ENCODE data around the gene CREB1.

DNA sequence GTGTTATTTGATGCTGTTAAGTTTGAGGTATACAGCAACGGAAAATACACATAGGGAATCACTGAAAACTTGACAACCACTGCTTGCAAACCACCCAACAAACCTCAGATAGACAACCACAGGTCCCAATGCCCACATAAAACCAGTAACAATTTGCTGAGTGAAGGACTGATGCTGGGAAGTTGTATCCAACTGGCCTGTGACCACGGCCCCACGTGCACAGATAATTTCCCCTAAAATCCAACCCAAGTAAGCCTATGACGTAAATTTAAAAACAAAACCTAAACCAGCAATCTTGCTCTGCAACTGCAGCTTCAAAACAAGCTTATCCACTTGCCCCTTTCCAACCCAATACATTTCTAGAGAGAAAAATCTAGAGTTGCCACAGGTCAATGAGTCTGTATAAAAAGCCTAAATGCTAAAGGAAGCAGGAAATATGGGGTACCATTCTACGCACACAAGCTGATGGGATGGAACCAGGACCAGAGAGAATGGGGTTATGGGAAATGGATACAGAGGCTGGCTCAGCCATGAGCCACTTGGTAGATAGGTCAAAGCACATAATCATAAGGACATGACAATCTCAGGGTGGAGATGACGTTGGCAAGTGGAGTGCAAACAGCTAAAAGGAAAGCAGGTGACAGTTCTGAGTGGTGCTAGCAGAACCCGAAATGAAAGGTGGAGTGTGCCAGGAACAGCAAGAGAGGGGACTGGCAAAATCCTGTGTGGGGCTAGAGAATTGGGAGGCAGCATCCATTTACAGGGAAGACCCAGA lies 27.8 kb upstream of the CREB1 start:
- no peak for TF ChIP-seq POLR2A (IDR thresholded peaks at IDR 0.05)
- TF ChIP-seq, protein P1, sequence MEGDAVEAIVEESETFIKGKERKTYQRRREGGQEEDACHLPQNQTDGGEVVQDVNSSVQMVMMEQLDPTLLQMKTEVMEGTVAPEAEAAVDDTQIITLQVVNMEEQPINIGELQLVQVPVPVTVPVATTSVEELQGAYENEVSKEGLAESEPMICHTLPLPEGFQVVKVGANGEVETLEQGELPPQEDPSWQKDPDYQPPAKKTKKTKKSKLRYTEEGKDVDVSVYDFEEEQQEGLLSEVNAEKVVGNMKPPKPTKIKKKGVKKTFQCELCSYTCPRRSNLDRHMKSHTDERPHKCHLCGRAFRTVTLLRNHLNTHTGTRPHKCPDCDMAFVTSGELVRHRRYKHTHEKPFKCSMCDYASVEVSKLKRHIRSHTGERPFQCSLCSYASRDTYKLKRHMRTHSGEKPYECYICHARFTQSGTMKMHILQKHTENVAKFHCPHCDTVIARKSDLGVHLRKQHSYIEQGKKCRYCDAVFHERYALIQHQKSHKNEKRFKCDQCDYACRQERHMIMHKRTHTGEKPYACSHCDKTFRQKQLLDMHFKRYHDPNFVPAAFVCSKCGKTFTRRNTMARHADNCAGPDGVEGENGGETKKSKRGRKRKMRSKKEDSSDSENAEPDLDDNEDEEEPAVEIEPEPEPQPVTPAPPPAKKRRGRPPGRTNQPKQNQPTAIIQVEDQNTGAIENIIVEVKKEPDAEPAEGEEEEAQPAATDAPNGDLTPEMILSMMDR (IDR thresholded peaks at IDR 0.05), result no peak
